Ovary (tissue), 9 donors: ENCODE measurements around the gene TP53I3. TPM values are rescaled to one million over a fixed set of nuclear protein-coding genes. Genes with fewer than 3 reads are reported as not detected.

ENCODE experiments used
- DNase-seq, 5 donors: peaks; one replicate each; pipeline ENCODE4 v3.0.0-alpha.2; 2019 to 2020
- H3K27ac ChIP-seq, 2 donors: fragments of 200-600 bp; one replicate each; pipeline versions ENCODE4 v1.5.1 to v1.8.0; 2019 to 2022
- H3K27me3 ChIP-seq: fragments of 200-600 bp; one replicate; pipeline ENCODE4 v1.8.0; 2022
- H3K36me3 ChIP-seq: fragments of 200-600 bp; sonication (generic); one replicate; pipeline ENCODE4 v1.5.1; 2019
- H3K4me1 ChIP-seq: one replicate; pipeline ENCODE4 v1.8.1; 2013; ENCODE audit warnings: mild to moderate bottlenecking, moderate library complexity; ENCODE audit not compliant: insufficient read depth
- H3K4me3 ChIP-seq: fragments of 200-600 bp; sonication (generic); one replicate; pipeline ENCODE4 v1.5.1; 2017
- H3K9me3 ChIP-seq, 2 donors: fragments of 200-600 bp in 1 of 2; sonication (generic) in 1 of 2; one replicate each; pipeline versions ENCODE4 v1.5.1 to v1.8.1; 2013 to 2019; ENCODE audit warnings: mild to moderate bottlenecking in 1 of 2, moderate library complexity in 1 of 2
- EP300 ChIP-seq: sonication (generic); formaldehyde crosslinking; IDR thresholded peaks from one replicate; pipeline ENCODE4 v1.6.1; 2017; ENCODE audit warnings: antibody characterized with exemption
- POLR2A ChIP-seq: fragments of 450-650 bp; IDR thresholded peaks from one replicate; pipeline ENCODE4 v1.6.1; 2017; ENCODE audit warnings: antibody characterized with exemption, mild to moderate bottlenecking, moderate library complexity
- WGBS, 3 donors: extraction: QIAGEN DNeasy Blood & Tissue Kit in 1 of 3; methylation state at CpG; one replicate each; pipeline versions ENCODE4 v1.1.5 to v1.1.7; 2013 to 2017; 5-methylcytosine and 5-hydroxymethylcytosine counted together
- intact Hi-C, 4 donors: fragments of 100-400 bp; cut with DNase I; formaldehyde crosslinking; loops; one replicate each; pipeline versions ENCODE4 v1.11.0 to v1.15.1; 2022 to 2023
- polyA plus RNA-seq, 2 donors: library from polyadenylated mRNA; stranded (reverse); fragments of 200-250 nt in 1 of 2; fragments of 350-450 nt in 1 of 2; fragmentation: Illumina TruSeq in 1 of 2; extraction: RNeasy Lipid Tissue Mini Kit (QIAGEN cat#74804) in 1 of 2; gene quantifications; one replicate each; pipeline ENCODE4 v1.2.3, GENCODE V29; 2013 to 2014
- small RNA-seq: library from RNA; depleted of rRNA; stranded (forward); fragments of <200 nt; gene quantifications from one replicate; pipeline ENCODE3, GENCODE V24; 2016
- total RNA-seq, 7 donors: library from RNA; depleted of rRNA in 2 of 7; stranded (reverse); fragments of >200 nt in 2 of 7; fragmentation: NEBNext Ultra II Directional in 3 of 7; extraction: Animal tissue kit (Norgen Biotek cat#: 25700) in 3 of 7; gene quantifications; one replicate each; pipeline versions ENCODE4 v1.1.0 to v1.2.4, GENCODE V29; 2016 to 2023
- TF ChIP-seq, protein P1 (sequence below), 3 donors: fragments of 450-650 bp in 2 of 3; fragments of 200-600 bp in 1 of 3; IDR thresholded peaks; one replicate each; pipeline versions ENCODE4 v1.5.1 to v1.8.0; 2016 to 2022; ENCODE audit warnings: antibody characterized with exemption in 3 of 3, mild to moderate bottlenecking in 1 of 3
- donor health status: DM: no; HTN: no; CAD: no; lungs with moderate emphysema.
- donor health status: DM: no; HTN: no; CAD: no.
- donor health status: Bipolar disorder and iron deficiency.
- donor health status: DM: yes; HTN: yes; CAD: no.
- donor health status: DM: no; HTN: no; CAD: no.
- donor health status: DM: yes; HTN: yes; CAD: no.

The TP53I3 gene
- total and polyA plus RNA-seq, 9 donors = 1.6 to 28.1 (median 10.3) TPM

DNA sequence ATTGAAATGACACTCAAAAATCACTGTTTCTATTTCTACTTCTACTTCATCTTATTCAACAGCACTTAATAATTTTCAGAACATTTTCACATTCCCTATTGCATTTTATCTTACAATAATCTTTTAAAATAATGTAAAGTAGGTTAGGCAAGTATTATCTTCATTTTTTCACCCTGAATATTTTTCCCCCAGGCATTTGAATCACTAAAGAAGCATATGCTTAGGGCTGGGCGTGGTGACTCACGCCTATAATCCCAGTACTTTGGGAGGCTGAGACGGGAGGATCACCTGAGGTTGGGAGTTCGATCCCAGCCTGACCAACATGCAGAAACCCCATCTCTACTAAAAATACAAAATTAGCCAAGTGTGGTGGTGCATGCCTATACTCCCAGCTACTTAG, 44.1 kb downstream of the TP53I3 start:
- 86 to 97% (median 94%) methylated on average over 4 of the region's 4 CpGs for WGBS, 3 donors
- Histone ChIP-seq H3K27ac (no peak overlapping the region), H3K4me1 (no peaks in the 10 kb centered on the region), H3K36me3 (no peaks in the 10 kb centered on the region), H3K27me3 (no peaks in the 10 kb centered on the region), H3K4me3 (no peak overlapping the region), H3K9me3 (no peaks in the 10 kb centered on the region)
- intact Hi-C loops = no loop called here
- TF ChIP-seq, protein P1, sequence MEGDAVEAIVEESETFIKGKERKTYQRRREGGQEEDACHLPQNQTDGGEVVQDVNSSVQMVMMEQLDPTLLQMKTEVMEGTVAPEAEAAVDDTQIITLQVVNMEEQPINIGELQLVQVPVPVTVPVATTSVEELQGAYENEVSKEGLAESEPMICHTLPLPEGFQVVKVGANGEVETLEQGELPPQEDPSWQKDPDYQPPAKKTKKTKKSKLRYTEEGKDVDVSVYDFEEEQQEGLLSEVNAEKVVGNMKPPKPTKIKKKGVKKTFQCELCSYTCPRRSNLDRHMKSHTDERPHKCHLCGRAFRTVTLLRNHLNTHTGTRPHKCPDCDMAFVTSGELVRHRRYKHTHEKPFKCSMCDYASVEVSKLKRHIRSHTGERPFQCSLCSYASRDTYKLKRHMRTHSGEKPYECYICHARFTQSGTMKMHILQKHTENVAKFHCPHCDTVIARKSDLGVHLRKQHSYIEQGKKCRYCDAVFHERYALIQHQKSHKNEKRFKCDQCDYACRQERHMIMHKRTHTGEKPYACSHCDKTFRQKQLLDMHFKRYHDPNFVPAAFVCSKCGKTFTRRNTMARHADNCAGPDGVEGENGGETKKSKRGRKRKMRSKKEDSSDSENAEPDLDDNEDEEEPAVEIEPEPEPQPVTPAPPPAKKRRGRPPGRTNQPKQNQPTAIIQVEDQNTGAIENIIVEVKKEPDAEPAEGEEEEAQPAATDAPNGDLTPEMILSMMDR (IDR thresholded peaks at IDR 0.05) = no peak
- TF ChIP-seq POLR2A (no peak), EP300 (no peak)
- no peak for DNase-seq

GRCh38 chr2:24038786-24039499, 45.7 kb downstream of the TP53I3 start:
- Histone ChIP-seq H3K4me1 (no peaks in the 10 kb centered on the region), H3K27ac (no peak overlapping the region), H3K4me3 (no peak overlapping the region), H3K27me3 (no peaks in the 10 kb centered on the region), H3K36me3 (no peaks in the 10 kb centered on the region), H3K9me3 (no peaks in the 10 kb centered on the region)
- intact Hi-C loops = no loop called here
- TF ChIP-seq POLR2A (no peak), EP300 (no peak)
- 90 to 96% (median 92%) methylated on average over 9 of the region's 9 CpGs for WGBS, 3 donors
- no peak for DNase-seq

Small RNAs within 50 kb of the gene (small RNA-seq; reads per million reads assigned to genes)
- gene RNU6-370P = not detected

Other genes starting within 250 kb of the TP53I3 start
- 10 to 100 TPM; 15.0 to 29.6 (median 23.6) TPM for gene ATAD2B, start 157.7 kb downstream of the TP53I3 start, total RNA-seq
- 1 to 10 TPM; 4.5 to 6.0 TPM for gene ATAD2B, start 157.7 kb downstream of the TP53I3 start, polyA plus RNA-seq
- gene UBXN2A, start 144.4 kb downstream of the TP53I3 start, total RNA-seq = 10 to 100 TPM in 6 of 7 donors, 1 to 10 TPM in 1; 10.0 to 15.8 (median 14.0) TPM
- 10 to 100 TPM in 1 of 2 donors, 1 to 10 TPM in 1; 6.0 to 16.3 TPM for gene UBXN2A, start 144.4 kb downstream of the TP53I3 start, polyA plus RNA-seq
- under 1 TPM in 3 of 7 donors, not detected in 4; 0.07 to 0.47 (median 0.15) TPM for gene MFSD2B, start 74.7 kb downstream of the TP53I3 start, total RNA-seq
- gene MFSD2B, start 74.7 kb downstream of the TP53I3 start, polyA plus RNA-seq = under 1 TPM in 1 of 2 donors, not detected in 1; 0.02 TPM
- 10 to 100 TPM in 5 of 7 donors, 1 to 10 TPM in 2; 3.8 to 16.0 (median 12.1) TPM for gene WDCP, start 37.4 kb downstream of the TP53I3 start, total RNA-seq
- 1 to 10 TPM; 4.0 to 6.7 TPM for gene WDCP, start 37.4 kb downstream of the TP53I3 start, polyA plus RNA-seq
- 10 to 100 TPM in 1 of 7 donors, 1 to 10 TPM in 6; 3.9 to 11.0 (median 5.7) TPM for gene FKBP1B, start 35.1 kb downstream of the TP53I3 start, total RNA-seq
- 1 to 10 TPM; 4.7 to 8.0 TPM for gene FKBP1B, start 35.1 kb downstream of the TP53I3 start, polyA plus RNA-seq
- 100 to 1,000 TPM in 2 of 7 donors, 10 to 100 TPM in 5; 60.6 to 145 (median 76.8) TPM for gene SF3B6, start 8.5 kb downstream of the TP53I3 start, total RNA-seq
- 100 to 1,000 TPM; 115 to 120 TPM for gene SF3B6, start 8.5 kb downstream of the TP53I3 start, polyA plus RNA-seq
- gene PFN4, start 38.5 kb upstream of the TP53I3 start, total RNA-seq = 1 to 10 TPM in 4 of 7 donors, under 1 TPM in 3; 0.50 to 4.4 (median 1.3) TPM
- gene PFN4, start 38.5 kb upstream of the TP53I3 start, polyA plus RNA-seq = 1 to 10 TPM in 1 of 2 donors, under 1 TPM in 1; 0.18 to 1.1 TPM
- 10 to 100 TPM; 24.6 to 76.8 (median 69.0) TPM for gene FAM228B, start 38.6 kb upstream of the TP53I3 start, total RNA-seq
- gene FAM228B, start 38.6 kb upstream of the TP53I3 start, polyA plus RNA-seq = 10 to 100 TPM; 28.0 to 34.8 TPM
- gene FAM228A, start 90.2 kb upstream of the TP53I3 start, total RNA-seq = 1 to 10 TPM; 1.1 to 2.5 (median 1.8) TPM
- 1 to 10 TPM; 1.3 to 2.0 TPM for gene FAM228A, start 90.2 kb upstream of the TP53I3 start, polyA plus RNA-seq